Lower lobe of right lung (tissue), 2 donors: ENCODE data around the gene CCT7. TPM values are rescaled to one million over a fixed set of nuclear protein-coding genes. Genes with fewer than 3 reads are reported as not detected.

Source experiments
- ATAC-seq, 2 donors: fragments of 200-7000 bp; cut with Tn5 transposase; one replicate each; pipeline ENCODE4 v1.9.1; 2020 to 2022; ENCODE audit warnings: mild to moderate bottlenecking in 2 of 2, moderate library complexity in 2 of 2
- DNase-seq: peaks from one replicate; pipeline ENCODE4 v3.0.0-alpha.2; 2020
- H3K27ac ChIP-seq: fragments of 200-600 bp; one replicate; pipeline ENCODE4 v1.8.0; 2022
- H3K27me3 ChIP-seq: fragments of 200-600 bp; one replicate; pipeline ENCODE4 v1.8.0; 2022; ENCODE audit warnings: low read depth
- H3K36me3 ChIP-seq: fragments of 200-600 bp; one replicate; pipeline ENCODE4 v1.8.0; 2022; ENCODE audit warnings: mild to moderate bottlenecking
- H3K4me1 ChIP-seq: fragments of 200-600 bp; one replicate; pipeline ENCODE4 v1.8.0; 2022
- H3K4me3 ChIP-seq: fragments of 200-600 bp; one replicate; pipeline ENCODE4 v1.8.0; 2022; ENCODE audit warnings: mild to moderate bottlenecking
- H3K9me3 ChIP-seq: fragments of 200-600 bp; one replicate; pipeline ENCODE4 v1.8.0; 2022
- intact Hi-C: fragments of 100-400 bp; cut with DNase I; formaldehyde crosslinking; loops from one replicate; pipeline ENCODE4 v1.11.0; 2022
- total RNA-seq: library from RNA; stranded (reverse); fragmentation: NEBNext Ultra II Directional; extraction: Animal tissue kit (Norgen Biotek cat#: 25700); gene quantifications from one replicate; pipeline ENCODE4 v1.2.1, GENCODE V29; 2021
- TF ChIP-seq, protein P1 (sequence below): fragments of 200-600 bp; IDR thresholded peaks from one replicate; pipeline ENCODE4 v1.8.0; 2022; ENCODE audit warnings: antibody characterized with exemption, mild to moderate bottlenecking
- donor health status: DM: no; HTN: yes; CAD: no; lungs with severe emphysema.

CCT7 gene
- total RNA-seq, 1 donor from 2014 or later = 151 TPM

DNA sequence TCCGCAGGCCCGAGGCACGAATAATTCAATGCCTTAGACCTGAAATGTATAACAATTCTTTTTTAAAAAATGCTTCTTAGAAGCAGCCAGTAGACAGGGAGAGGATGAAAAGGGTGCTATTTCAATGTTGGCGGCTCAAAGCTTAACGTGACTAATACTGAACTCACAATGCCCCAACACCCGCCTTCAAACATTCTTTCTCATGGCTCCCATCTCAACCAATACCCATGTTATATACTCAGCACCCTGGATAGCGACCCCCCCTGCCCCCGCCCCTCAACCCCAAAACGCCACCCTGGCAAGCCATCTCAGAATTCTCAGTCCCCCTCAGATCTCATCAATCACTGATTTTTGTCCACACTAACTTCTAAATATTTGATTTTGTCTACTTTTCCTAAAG is 45.7 kb downstream of the CCT7 start:
- Histone ChIP-seq H3K4me1 (peaks cover 5% of the 10 kb centered on the region), H3K9me3 (no peaks in the 10 kb centered on the region), H3K4me3 (no peak overlapping the region), H3K36me3 (no peaks in the 10 kb centered on the region), H3K27me3 (peaks cover 10% of the 10 kb centered on the region), H3K27ac (no peak overlapping the region)
- intact Hi-C loops = no loop called here
- TF ChIP-seq, protein P1, sequence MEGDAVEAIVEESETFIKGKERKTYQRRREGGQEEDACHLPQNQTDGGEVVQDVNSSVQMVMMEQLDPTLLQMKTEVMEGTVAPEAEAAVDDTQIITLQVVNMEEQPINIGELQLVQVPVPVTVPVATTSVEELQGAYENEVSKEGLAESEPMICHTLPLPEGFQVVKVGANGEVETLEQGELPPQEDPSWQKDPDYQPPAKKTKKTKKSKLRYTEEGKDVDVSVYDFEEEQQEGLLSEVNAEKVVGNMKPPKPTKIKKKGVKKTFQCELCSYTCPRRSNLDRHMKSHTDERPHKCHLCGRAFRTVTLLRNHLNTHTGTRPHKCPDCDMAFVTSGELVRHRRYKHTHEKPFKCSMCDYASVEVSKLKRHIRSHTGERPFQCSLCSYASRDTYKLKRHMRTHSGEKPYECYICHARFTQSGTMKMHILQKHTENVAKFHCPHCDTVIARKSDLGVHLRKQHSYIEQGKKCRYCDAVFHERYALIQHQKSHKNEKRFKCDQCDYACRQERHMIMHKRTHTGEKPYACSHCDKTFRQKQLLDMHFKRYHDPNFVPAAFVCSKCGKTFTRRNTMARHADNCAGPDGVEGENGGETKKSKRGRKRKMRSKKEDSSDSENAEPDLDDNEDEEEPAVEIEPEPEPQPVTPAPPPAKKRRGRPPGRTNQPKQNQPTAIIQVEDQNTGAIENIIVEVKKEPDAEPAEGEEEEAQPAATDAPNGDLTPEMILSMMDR = no peak
- no peak for DNase-seq
- no peak for ATAC-seq

- Histone ChIP-seq H3K4me1 (peaks cover 8% of the 10 kb centered on the region), H3K9me3 (no peaks in the 10 kb centered on the region), H3K27me3 (peaks cover 18% of the 10 kb centered on the region), H3K4me3 (no peak overlapping the region), H3K27ac (no peak overlapping the region), H3K36me3 (no peaks in the 10 kb centered on the region)
- no peak for DNase-seq
- TF ChIP-seq, protein P1 = no peak
- ATAC-seq = no peak
- intact Hi-C loops = no loop called here
These were observed 47.1 kb downstream of the CCT7 start for GRCh38 chr2:73281244-73281643.

GRCh38 chr2:73282924-73283544 is 48.9 kb downstream of the CCT7 start:
- peaks cover 8% of the 10 kb centered on the region for H3K4me1 ChIP-seq
- no peaks in the 10 kb centered on the region for H3K36me3 ChIP-seq
- peaks cover 29% of the 10 kb centered on the region for H3K27me3 ChIP-seq
- no peaks in the 10 kb centered on the region for H3K9me3 ChIP-seq
- ATAC-seq = no peak
- no peak overlapping the region for H3K27ac ChIP-seq
- intact Hi-C loops = no loop called here
- TF ChIP-seq, protein P1 = no peak
- H3K4me3 ChIP-seq = peak overlapping the region; percentile 69
- DNase-seq = no peak

DNA sequence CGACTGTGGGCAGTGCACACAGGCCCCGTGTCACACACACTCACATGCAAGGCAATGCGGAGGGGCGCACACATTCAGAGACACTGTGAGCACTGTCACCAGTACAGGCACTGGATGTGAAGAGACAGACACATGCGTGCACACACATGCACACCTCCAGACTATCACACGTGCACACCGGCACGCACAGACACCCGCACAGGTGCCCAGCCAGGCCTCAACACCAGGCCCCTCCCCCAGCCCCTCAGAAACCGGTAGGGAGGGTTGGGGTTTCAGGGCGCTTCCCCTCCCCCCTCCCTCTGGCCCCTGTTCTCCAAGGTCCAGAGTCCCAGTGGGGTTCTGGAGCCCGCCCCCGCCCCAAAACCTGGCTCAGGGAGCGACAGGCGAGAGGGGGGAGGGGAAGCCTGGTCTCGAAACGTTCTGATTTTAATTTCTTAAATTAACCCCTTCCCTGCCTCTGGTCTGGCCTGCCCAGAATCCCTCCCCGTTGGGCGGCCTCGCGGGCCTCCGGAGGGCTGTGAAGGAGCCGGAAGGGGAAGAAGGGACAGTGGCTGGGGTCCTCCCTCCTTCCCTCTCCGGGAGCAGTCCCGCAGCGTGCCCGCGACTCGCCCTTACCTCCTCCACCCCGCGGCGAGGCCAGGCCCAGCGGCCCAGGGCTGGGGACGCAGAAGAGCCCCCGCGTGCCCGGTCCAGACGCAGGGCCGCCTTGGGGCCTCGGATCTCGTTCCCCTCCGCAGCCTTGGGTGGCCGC is 49.6 kb downstream of the CCT7 start:
- H3K4me3 ChIP-seq = peak overlapping the region; percentile 69
- H3K36me3 ChIP-seq = no peaks in the 10 kb centered on the region
- TF ChIP-seq, protein P1 = no peak
- no peak overlapping the region for H3K27ac ChIP-seq
- DNase-seq (peak; percentile 47), ATAC-seq (peak; percentile 31)
- H3K27me3 ChIP-seq = peaks cover 36% of the 10 kb centered on the region
- H3K4me1 ChIP-seq = peaks cover 8% of the 10 kb centered on the region
- intact Hi-C loops = no loop called here
- H3K9me3 ChIP-seq = no peaks in the 10 kb centered on the region

- TF ChIP-seq, protein P1 = no peak
- Histone ChIP-seq H3K27me3 (peaks cover 44% of the 10 kb centered on the region), H3K27ac (peak within 1 kb of the TSS; percentile 34), H3K9me3 (no peaks in the 10 kb centered on the region), H3K4me1 (peaks cover 8% of the 10 kb centered on the region), H3K4me3 (peak within 1 kb of the TSS; percentile 69), H3K36me3 (no peaks in the 10 kb centered on the region)
- peak; percentile 70 for DNase-seq
- ATAC-seq = peak; percentile 80 to 84
- intact Hi-C loops = no loop called here
These were observed 50.4 kb downstream of the CCT7 start, which contains the start of gene FBXO41 for GRCh38 chr2:73284296-73285158. TSS of gene FBXO41 (minus strand) at chr2:73284478. CDS start at chr2:73269630, 14,848 bp downstream.
